Naive thymus-derived CD8-positive, alpha-beta T cell (primary cell): ENCODE data around the gene PAX2. TPM values are rescaled to one million over a fixed set of nuclear protein-coding genes. Genes with fewer than 3 reads are reported as not detected.
"Not testable (repeated sequence)": the region's sequence is repeated elsewhere in the genome, so short reads cannot be mapped to it uniquely, and the experiment has no call there.

Experiments used
- ATAC-seq, 2 donors: fragments of 150-1000 bp; cut with Tn5 transposase in 1 of 2; sonication (Bioruptor Pico), chemical (Tn5 transposase) in 1 of 2; 1 replicate in 1 of 2; 2 replicates in 1 of 2; pipeline ENCODE4 v1.10.0; 2021; ENCODE audit warnings: mild to moderate bottlenecking in 2 of 2, moderate library complexity in 2 of 2
- POLR2A ChIA-PET: fragments of 350-600 bp; sonication (Branson Sonifier 250); formaldehyde crosslinking; loops from one replicate; lab custom pipeline; 2021; ENCODE audit warnings: antibody characterized with exemption; lab: Charles Lee
- DNase-seq, 10 donors: peaks; one replicate each; pipeline versions ENCODE4 v3.0.0 to v3.0.0-alpha.2; 2020 to 2022
- H3K27ac Mint-ChIP-seq, 10 donors: one replicate each; pipeline ENCODE4 v1.8.0; 2020 to 2022; ENCODE audit warnings: mild to moderate bottlenecking in 10 of 10, mixed read lengths in 10 of 10, moderate library complexity in 4 of 10, inconsistent platforms in 1 of 10
- H3K27me3 Mint-ChIP-seq, 5 donors: one replicate each; pipeline ENCODE4 v1.8.0; 2021 to 2022; ENCODE audit warnings: mixed read lengths in 5 of 5
- H3K36me3 Mint-ChIP-seq, 3 donors: one replicate each; pipeline ENCODE4 v1.8.0; 2020 to 2022; ENCODE audit warnings: mixed read lengths in 3 of 3, mild to moderate bottlenecking in 2 of 3, inconsistent platforms in 1 of 3
- H3K4me1 Mint-ChIP-seq, 4 donors: one replicate each; pipeline ENCODE4 v1.8.0; 2021 to 2022; ENCODE audit warnings: mixed read lengths in 4 of 4
- H3K4me3 Mint-ChIP-seq, 10 donors: one replicate each; pipeline ENCODE4 v1.8.0; 2020 to 2022; ENCODE audit warnings: mild to moderate bottlenecking in 10 of 10, mixed read lengths in 10 of 10, moderate library complexity in 6 of 10, inconsistent platforms in 1 of 10
- H3K9me3 Mint-ChIP-seq, 9 donors: one replicate each; pipeline ENCODE4 v1.8.0; 2020 to 2022; ENCODE audit warnings: mixed read lengths in 9 of 9, mild to moderate bottlenecking in 3 of 9, inconsistent platforms in 1 of 9, moderate library complexity in 1 of 9
- polyA plus RNA-seq, 3 donors: library from polyadenylated mRNA; unstranded; fragments of 300-500 nt; fragmentation: Illumina TruSeq; gene quantifications; one replicate each; pipeline ENCODE4 v1.2.3, GENCODE V29; 2021
- total RNA-seq, 8 experiments: library from RNA in 2 of 8; stranded (reverse) in 2 of 8; gene quantifications; one replicate each; pipeline ENCODE4 v1.2.3 and lab custom pipeline; 2021 to 2026

Gene PAX2
- total RNA-seq (not detected), polyA plus RNA-seq (not detected), total RNA-seq (lab: John Stamatoyannopoulos, UW) (0 to 0.06 (median 0) reads per million in 6 experiments)

GRCh38 chr10:100744987-100745881 lies at the start of gene PAX2:
TSS of gene PAX2 (plus strand) at chr10:100745582. CDS start at chr10:100746261, 679 bp downstream.
- H3K36me3 Mint-ChIP-seq, result peaks cover 0 to 2% (median 0%) of the 10 kb centered on the region in 3 donors
- ATAC-seq, result no peak
- H3K27me3 Mint-ChIP-seq, result peaks cover 34 to 88% (median 65%) of the 10 kb centered on the region in 5 donors
- POLR2A ChIA-PET, result no interaction called here
- DNase-seq, result no peak
- peak within 1 kb of the TSS; percentile 0 to 80 (median 58) for H3K4me3 Mint-ChIP-seq
- H3K4me1 Mint-ChIP-seq, result peaks cover 24 to 72% (median 50%) of the 10 kb centered on the region in 4 donors
- H3K27ac Mint-ChIP-seq, result peak within 1 kb of the TSS in 1 of 10 donors; percentile 34
- H3K9me3 Mint-ChIP-seq, result no peaks in the 10 kb centered on the region

GRCh38 chr10:100696477-100696901 lies 48.9 kb upstream of the PAX2 start:
- POLR2A ChIA-PET, result no interaction called here
- no peak for ATAC-seq
- H3K36me3 Mint-ChIP-seq, result no peaks in the 10 kb centered on the region
- no peak for DNase-seq
- H3K9me3 Mint-ChIP-seq, result no peaks in the 10 kb centered on the region
- no peak overlapping the region for H3K27ac Mint-ChIP-seq
- H3K4me1 Mint-ChIP-seq, result peaks cover 0 to 8% (median 0%) of the 10 kb centered on the region in 4 donors
- H3K27me3 Mint-ChIP-seq, result peaks cover 12 to 27% (median 20%) of the 10 kb centered on the region in 5 donors
- H3K4me3 Mint-ChIP-seq, result no peak overlapping the region

GRCh38 chr10:100697070-100697469 lies 48.3 kb upstream of the PAX2 start:
- Mint-ChIP-seq H3K4me1 (peaks cover 0 to 8% (median 0%) of the 10 kb centered on the region in 4 donors), H3K9me3 (no peaks in the 10 kb centered on the region), H3K27ac (no peak overlapping the region), H3K4me3 (no peak overlapping the region), H3K36me3 (no peaks in the 10 kb centered on the region), H3K27me3 (peaks cover 6 to 23% (median 19%) of the 10 kb centered on the region in 5 donors)
- POLR2A ChIA-PET, result no interaction called here
- no peak for DNase-seq
- ATAC-seq, result no peak

- ATAC-seq (no peak), DNase-seq (no peak)
- Mint-ChIP-seq H3K27ac (no peak overlapping the region), H3K4me3 (no peak overlapping the region), H3K27me3 (peaks cover under 1 to 21% (median 15%) of the 10 kb centered on the region in 5 donors), H3K9me3 (no peaks in the 10 kb centered on the region), H3K36me3 (no peaks in the 10 kb centered on the region), H3K4me1 (peaks cover 0 to 8% (median 0%) of the 10 kb centered on the region in 4 donors)
- POLR2A ChIA-PET, result no interaction called here
These were observed 47.8 kb upstream of the PAX2 start for GRCh38 chr10:100697631-100698030.

- DNase-seq, H3K27ac Mint-ChIP-seq, H3K4me1 Mint-ChIP-seq, H3K9me3 Mint-ChIP-seq, ATAC-seq, H3K36me3 Mint-ChIP-seq, H3K4me3 Mint-ChIP-seq, POLR2A ChIA-PET: not testable (repeated sequence)
- H3K27me3 Mint-ChIP-seq, result peaks cover 23 to 41% (median 26%) of the 10 kb centered on the region in 5 donors
These were observed 43.7 kb upstream of the PAX2 start for GRCh38 chr10:100701704-100702103.

GRCh38 chr10:100705139-100705538 lies 40.2 kb upstream of the PAX2 start:
- Mint-ChIP-seq H3K27me3 (peaks cover 27 to 51% (median 40%) of the 10 kb centered on the region in 5 donors), H3K4me1 (peaks cover 0 to 5% (median 2%) of the 10 kb centered on the region in 4 donors), H3K9me3 (peaks cover 0 to 4% (median 2%) of the 10 kb centered on the region in 9 donors), H3K27ac (no peak overlapping the region), H3K4me3 (no peak overlapping the region), H3K36me3 (peaks cover 0 to 4% (median 2%) of the 10 kb centered on the region in 3 donors)
- POLR2A ChIA-PET, result no interaction called here
- DNase-seq (no peak), ATAC-seq (no peak)

GRCh38 chr10:100707261-100707848 lies 38.0 kb upstream of the PAX2 start:
- no peak overlapping the region for H3K4me3 Mint-ChIP-seq
- peaks cover 0 to 13% (median 5%) of the 10 kb centered on the region in 4 donors for H3K4me1 Mint-ChIP-seq
- no peak overlapping the region for H3K27ac Mint-ChIP-seq
- H3K36me3 Mint-ChIP-seq, result peaks cover 0 to 4% (median 2%) of the 10 kb centered on the region in 3 donors
- POLR2A ChIA-PET, result no interaction called here
- H3K9me3 Mint-ChIP-seq, result peaks cover 0 to 4% (median 2%) of the 10 kb centered on the region in 9 donors
- ATAC-seq (no peak), DNase-seq (no peak)
- peaks cover 43 to 70% (median 59%) of the 10 kb centered on the region in 5 donors for H3K27me3 Mint-ChIP-seq

GRCh38 chr10:100709146-100710082 lies 36.0 kb upstream of the PAX2 start:
- POLR2A ChIA-PET, result no interaction called here
- Mint-ChIP-seq H3K36me3 (peaks cover 0 to 4% (median 2%) of the 10 kb centered on the region in 3 donors), H3K4me3 (no peak overlapping the region), H3K9me3 (peaks cover 0 to 4% (median 0%) of the 10 kb centered on the region in 9 donors), H3K4me1 (peaks cover 3 to 20% (median 9%) of the 10 kb centered on the region in 4 donors), H3K27ac (no peak overlapping the region), H3K27me3 (peaks cover 50 to 86% (median 68%) of the 10 kb centered on the region in 5 donors)
- DNase-seq (no peak), ATAC-seq (no peak)

- POLR2A ChIA-PET, result no interaction called here
- H3K27ac Mint-ChIP-seq, result no peak overlapping the region
- peaks cover 58 to 86% (median 76%) of the 10 kb centered on the region in 5 donors for H3K27me3 Mint-ChIP-seq
- H3K4me1 Mint-ChIP-seq, result peaks cover 9 to 25% (median 15%) of the 10 kb centered on the region in 4 donors
- H3K9me3 Mint-ChIP-seq, result peaks cover 0 to 4% (median 0%) of the 10 kb centered on the region in 9 donors
- ATAC-seq (no peak), DNase-seq (no peak)
- peak overlapping the region in 1 of 10 donors; percentile 31 for H3K4me3 Mint-ChIP-seq
- H3K36me3 Mint-ChIP-seq, result peaks cover 0 to 7% (median 2%) of the 10 kb centered on the region in 3 donors
These were observed 35.1 kb upstream of the PAX2 start for GRCh38 chr10:100710151-100710871.

GRCh38 chr10:100713049-100713858 lies 32.1 kb upstream of the PAX2 start:
- peak overlapping the region in 1 of 10 donors; percentile 77 for H3K27ac Mint-ChIP-seq
- DNase-seq (no peak), ATAC-seq (no peak)
- H3K27me3 Mint-ChIP-seq, result peaks cover 61 to 88% (median 75%) of the 10 kb centered on the region in 5 donors
- peaks cover 15 to 33% (median 22%) of the 10 kb centered on the region in 4 donors for H3K4me1 Mint-ChIP-seq
- peak overlapping the region in 7 of 10 donors; percentile 20 to 81 (median 60) for H3K4me3 Mint-ChIP-seq
- H3K9me3 Mint-ChIP-seq, result no peaks in the 10 kb centered on the region
- peaks cover 0 to 5% (median 2%) of the 10 kb centered on the region in 3 donors for H3K36me3 Mint-ChIP-seq
- POLR2A ChIA-PET, result no interaction called here
